B cell (primary cell): ENCODE results near the gene GSTA3. TPM values are rescaled to one million over a fixed set of nuclear protein-coding genes. Genes with fewer than 3 reads are reported as not detected.

Experiments used
- ATAC-seq: fragments of 200-7000 bp; cut with Tn5 transposase; one replicate; pipeline ENCODE4 v1.10.0; 2021; ENCODE audit warnings: low read depth, mild to moderate bottlenecking, moderate number of reproducible peaks, moderate library complexity
- CTCF ChIA-PET: fragments of 350-600 bp; sonication (Branson Sonifier 250); formaldehyde crosslinking; loops from one replicate; lab custom pipeline; 2021; ENCODE audit warnings: antibody characterized with exemption, inconsistent platforms; lab: Charles Lee
- POLR2A ChIA-PET: fragments of 350-600 bp; sonication (Branson Sonifier 250); formaldehyde crosslinking; loops from one replicate; lab custom pipeline; 2021; ENCODE audit warnings: antibody characterized with exemption; lab: Charles Lee
- DNase-seq: peaks from one replicate; pipeline ENCODE4 v3.0.0; 2013
- H2AFZ ChIP-seq: 2 replicates; pipeline ENCODE4 v1.6.1; 2012; ENCODE audit warnings: mild to moderate bottlenecking, low read depth, low read length; ENCODE audit not compliant: insufficient read depth, poor library complexity, severe bottlenecking
- H3K27ac ChIP-seq, 2 donors: 1 replicate in 1 of 2; 2 replicates in 1 of 2; pipeline ENCODE4 v1.5.1; 2012 to 2013; ENCODE audit warnings: low read length in 2 of 2, mild to moderate bottlenecking in 2 of 2, moderate library complexity in 1 of 2
- H3K27me3 ChIP-seq, 4 experiments: fragments of 200-600 bp in 1 of 4; sonication (generic) in 1 of 4; replicated peaks in 1 of 4; 1 replicate in 2 of 4; 2 replicates in 2 of 4; pipeline versions ENCODE4 v1.6.1 to v1.7.0; 2013 to 2016; ENCODE audit warnings: low read length in 3 of 4, mild to moderate bottlenecking in 2 of 4, mixed read lengths in 1 of 4, moderate library complexity in 1 of 4; ENCODE audit not compliant: insufficient read depth in 4 of 4, control insufficient read depth in 3 of 4; ENCODE audit errors: control extremely low read depth in 1 of 4
- H3K36me3 ChIP-seq, 2 experiments: replicated peaks in 1 of 2; 1 replicate in 1 of 2; 2 replicates in 1 of 2; pipeline versions ENCODE4 v1.6.1 to v1.7.1; 2013; ENCODE audit warnings: low read length in 1 of 2; ENCODE audit not compliant: insufficient read depth in 2 of 2, control insufficient read depth in 1 of 2; ENCODE audit errors: control extremely low read depth in 1 of 2, extremely low read depth in 1 of 2
- H3K4me1 ChIP-seq, 2 donors: fragments of 200-600 bp in 1 of 2; sonication (generic) in 1 of 2; 1 replicate in 1 of 2; 2 replicates in 1 of 2; pipeline versions ENCODE4 v1.5.1 to v1.6.1; 2013 to 2017; ENCODE audit warnings: low read length in 2 of 2; ENCODE audit not compliant: control insufficient read depth in 2 of 2, insufficient read depth in 2 of 2
- H3K4me2 ChIP-seq: replicated peaks from 2 replicates; pipeline ENCODE3; 2012; ENCODE audit warnings: mild to moderate bottlenecking, low read depth, low read length; ENCODE audit not compliant: poor library complexity, severe bottlenecking
- H3K4me3 ChIP-seq, 5 experiments: fragments of 200-600 bp in 1 of 5; sonication (generic) in 1 of 5; 1 replicate in 3 of 5; 2 replicates in 2 of 5; pipeline versions ENCODE4 v1.5.1 to v1.7.0; 2011 to 2016; ENCODE audit warnings: low read length in 4 of 5, mild to moderate bottlenecking in 4 of 5, low read depth in 2 of 5, control low read depth in 1 of 5, moderate library complexity in 1 of 5; ENCODE audit not compliant: insufficient read depth in 1 of 5; ENCODE audit errors: control extremely low read depth in 1 of 5, extremely low read depth in 1 of 5
- H3K79me2 ChIP-seq: fragments of 200-600 bp; sonication (generic); one replicate; pipeline ENCODE4 v1.6.0; 2016; ENCODE audit warnings: low read length; ENCODE audit not compliant: control insufficient read depth, insufficient read depth
- H3K9ac ChIP-seq: fragments of 200-600 bp; sonication (generic); 2 replicates; pipeline ENCODE4 v1.6.1; 2017; ENCODE audit warnings: mild to moderate bottlenecking, low read length, moderate library complexity
- H3K9me3 ChIP-seq, 3 donors: one replicate each; pipeline versions ENCODE4 v1.6.1 to v1.7.1; 2013; ENCODE audit warnings: low read length in 2 of 3; ENCODE audit not compliant: control insufficient read depth in 2 of 3, insufficient read depth in 1 of 3; ENCODE audit errors: control extremely low read depth in 1 of 3
- H4K20me1 ChIP-seq: 2 replicates; pipeline ENCODE4 v1.6.0; 2012; ENCODE audit warnings: mild to moderate bottlenecking, low read length; ENCODE audit not compliant: insufficient read depth, control insufficient read depth, poor library complexity, severe bottlenecking
- H3K27ac Mint-ChIP-seq: one replicate; pipeline ENCODE4 v1.8.0; 2021; ENCODE audit warnings: mixed read lengths
- H3K27me3 Mint-ChIP-seq: one replicate; pipeline ENCODE4 v1.8.0; 2021; ENCODE audit warnings: mixed read lengths
- H3K4me1 Mint-ChIP-seq: one replicate; pipeline ENCODE4 v1.8.0; 2021; ENCODE audit warnings: mixed read lengths
- H3K4me3 Mint-ChIP-seq: one replicate; pipeline ENCODE4 v1.8.0; 2021; ENCODE audit warnings: mixed read lengths
- H3K9me3 Mint-ChIP-seq: one replicate; pipeline ENCODE4 v1.8.0; 2022; ENCODE audit warnings: mixed read lengths; ENCODE audit not compliant: insufficient read depth
- CTCF ChIP-seq: fragments of 200-600 bp; IDR thresholded peaks from one replicate; pipeline ENCODE4 v1.8.0; 2022; ENCODE audit warnings: antibody characterized with exemption, mild to moderate bottlenecking
- EZH2 ChIP-seq: IDR thresholded peaks from 2 replicates; pipeline ENCODE4 v1.6.1; 2012; ENCODE audit warnings: borderline replicate concordance, low read depth, mild to moderate bottlenecking, moderate library complexity, low read length; ENCODE audit not compliant: insufficient read depth, poor library complexity, severe bottlenecking
- WGBS: methylation state at CpG from one replicate; pipeline ENCODE4 v1.1.5; 2013; ENCODE audit warnings: missing lambda C conversion rate; ENCODE audit not compliant: insufficient coverage; 5-methylcytosine and 5-hydroxymethylcytosine counted together
- intact Hi-C: fragments of 100-400 bp; cut with micrococcal nuclease; formaldehyde crosslinking; loops from one replicate; pipeline ENCODE4 v1.10.0; 2022
- polyA plus RNA-seq: library from polyadenylated mRNA; depleted of rRNA; stranded (reverse); fragments of >200 nt; gene quantifications from 2 replicates; pipeline ENCODE4 v1.2.3, GENCODE V29; 2012
- total RNA-seq, 2 donors: library from RNA; stranded (reverse); fragments of 120-200 nt in 1 of 2; gene quantifications; 1 replicate in 1 of 2; 2 replicates in 1 of 2; pipeline versions ENCODE4 v1.2.3 to v1.2.4, GENCODE V29; 2013 to 2022

GSTA3 gene
- total and polyA plus RNA-seq, 2 donors (not counting 1 experiment from before 2014, with no cell fraction given): not detected

DNA sequence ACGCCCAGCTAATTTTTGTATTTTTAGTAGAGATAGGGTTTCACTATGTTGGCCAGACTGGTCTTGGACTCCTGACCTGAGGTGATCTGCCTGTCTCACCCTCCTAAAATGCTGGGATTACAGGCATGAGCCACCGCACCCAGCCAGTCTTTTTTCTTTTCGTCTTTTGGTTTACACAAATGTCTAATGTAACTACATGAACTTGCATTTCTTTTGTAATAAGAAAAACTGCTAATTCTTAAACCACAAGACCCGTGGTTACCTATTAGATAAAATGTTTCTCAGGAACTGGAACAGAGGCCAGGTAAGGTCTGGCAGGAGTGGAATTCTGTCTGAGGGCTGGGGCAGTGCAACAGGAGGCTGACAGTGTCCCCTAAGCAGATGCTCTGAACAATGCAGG lies 32.7 kb upstream of the GSTA3 start:
- CTCF ChIA-PET: no interaction called here
- Mint-ChIP-seq H3K4me1 (no peaks in the 10 kb centered on the region), H3K4me3 (no peak overlapping the region), H3K27me3 (peaks cover 19% of the 10 kb centered on the region), H3K9me3 (no peaks in the 10 kb centered on the region), H3K27ac (no peak overlapping the region)
- DNase-seq (no peak), ATAC-seq (no peak)
- intact Hi-C loops: no loop called here
- Histone ChIP-seq H4K20me1 (no peaks in the 10 kb centered on the region), H3K4me2 (no peak overlapping the region), H3K79me2 (no peaks in the 10 kb centered on the region), H3K9me3 (no peaks in the 10 kb centered on the region), H3K27ac (no peak overlapping the region), H3K9ac (no peak overlapping the region), H3K27me3 (no peaks in the 10 kb centered on the region), H3K36me3 (no peaks in the 10 kb centered on the region), H2AFZ (no peak overlapping the region), H3K4me1 (no peaks in the 10 kb centered on the region), H3K4me3 (no peak overlapping the region)
- POLR2A ChIA-PET: no interaction called here
- 100% methylated on average over 1 of the region's 4 CpGs for WGBS
- TF ChIP-seq EZH2: no peak
- TF ChIP-seq CTCF: no peak

DNA sequence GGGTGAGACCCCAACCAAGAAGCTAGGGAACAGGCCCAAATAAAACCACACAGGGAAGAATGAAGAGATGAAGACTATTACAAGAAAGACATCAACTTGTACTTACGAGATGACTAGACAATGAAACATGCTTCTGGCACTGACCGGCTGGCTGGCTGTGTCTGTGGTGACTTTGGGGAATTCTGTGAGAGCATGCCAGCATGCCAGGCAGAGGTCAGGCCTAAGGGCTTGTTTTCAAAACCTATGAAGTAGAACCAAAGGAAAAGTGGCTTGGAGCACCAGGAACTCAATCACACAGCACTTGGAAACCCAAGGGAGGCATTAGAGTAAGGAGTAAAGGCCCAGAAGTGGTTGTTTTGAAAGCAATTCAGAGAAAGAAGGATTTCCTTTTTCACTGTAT lies 28.4 kb upstream of the GSTA3 start:
- H3K9me3 ChIP-seq: no peaks in the 10 kb centered on the region
- intact Hi-C loops: no loop called here
- H3K27ac ChIP-seq: no peak overlapping the region
- DNase-seq (no peak), ATAC-seq (no peak)
- no peak overlapping the region for H3K4me3 Mint-ChIP-seq
- no peaks in the 10 kb centered on the region for H3K9me3 Mint-ChIP-seq
- H3K36me3 ChIP-seq: no peaks in the 10 kb centered on the region
- H3K27ac Mint-ChIP-seq: no peak overlapping the region
- no peaks in the 10 kb centered on the region for H3K79me2 ChIP-seq
- TF ChIP-seq CTCF: no peak
- H3K27me3 ChIP-seq: no peaks in the 10 kb centered on the region
- no peak overlapping the region for H3K9ac ChIP-seq
- CTCF ChIA-PET: no interaction called here
- POLR2A ChIA-PET: no interaction called here
- no peak overlapping the region for H2AFZ ChIP-seq
- no peaks in the 10 kb centered on the region for H3K4me1 Mint-ChIP-seq
- WGBS: 92% methylated on average over 2 of the region's 2 CpGs
- H3K4me3 ChIP-seq: no peak overlapping the region
- H3K4me2 ChIP-seq: no peak overlapping the region
- H3K27me3 Mint-ChIP-seq: peaks cover 8% of the 10 kb centered on the region
- no peaks in the 10 kb centered on the region for H3K4me1 ChIP-seq
- H4K20me1 ChIP-seq: no peaks in the 10 kb centered on the region
